ENCODE measurements around the gene DGCR8.

Gene DGCR8

DNA sequence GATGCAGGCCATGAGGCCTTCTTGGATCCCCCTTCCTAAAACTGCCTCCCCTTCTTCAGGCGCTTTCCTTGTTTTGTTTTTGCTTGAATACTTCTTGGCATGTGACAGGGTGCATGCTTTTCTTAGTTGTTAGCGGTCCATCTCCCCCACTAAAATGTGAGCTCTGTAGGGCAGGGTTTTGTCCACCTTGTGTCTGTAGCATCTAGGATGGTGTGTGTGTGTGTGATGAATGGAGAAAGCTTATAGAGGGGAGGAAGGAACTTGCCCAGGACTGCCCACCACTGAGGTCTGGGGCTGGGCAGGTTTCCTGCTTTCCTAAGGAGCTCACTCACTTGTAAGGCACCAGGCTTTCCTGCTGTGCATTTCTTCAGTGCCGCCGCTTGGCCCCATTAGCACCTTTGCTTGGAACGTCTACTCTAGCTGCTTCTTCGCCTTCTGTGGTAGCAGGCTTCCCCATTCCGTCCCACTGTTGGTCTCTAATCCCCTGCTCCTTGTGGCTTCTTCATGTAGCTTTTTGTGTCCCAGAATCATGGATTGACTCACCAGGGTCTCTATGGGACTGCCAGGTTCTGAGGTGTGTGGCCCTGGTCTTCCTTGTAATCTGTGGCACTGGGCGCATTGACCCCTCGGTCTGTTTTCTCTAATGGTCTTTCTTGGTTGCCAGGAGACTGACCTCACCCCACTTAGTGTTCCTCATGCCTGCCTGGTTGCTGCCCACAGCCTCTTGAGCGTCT, 3.3 kb downstream of the DGCR8 start:
- TF ChIP-seq, protein P1, sequence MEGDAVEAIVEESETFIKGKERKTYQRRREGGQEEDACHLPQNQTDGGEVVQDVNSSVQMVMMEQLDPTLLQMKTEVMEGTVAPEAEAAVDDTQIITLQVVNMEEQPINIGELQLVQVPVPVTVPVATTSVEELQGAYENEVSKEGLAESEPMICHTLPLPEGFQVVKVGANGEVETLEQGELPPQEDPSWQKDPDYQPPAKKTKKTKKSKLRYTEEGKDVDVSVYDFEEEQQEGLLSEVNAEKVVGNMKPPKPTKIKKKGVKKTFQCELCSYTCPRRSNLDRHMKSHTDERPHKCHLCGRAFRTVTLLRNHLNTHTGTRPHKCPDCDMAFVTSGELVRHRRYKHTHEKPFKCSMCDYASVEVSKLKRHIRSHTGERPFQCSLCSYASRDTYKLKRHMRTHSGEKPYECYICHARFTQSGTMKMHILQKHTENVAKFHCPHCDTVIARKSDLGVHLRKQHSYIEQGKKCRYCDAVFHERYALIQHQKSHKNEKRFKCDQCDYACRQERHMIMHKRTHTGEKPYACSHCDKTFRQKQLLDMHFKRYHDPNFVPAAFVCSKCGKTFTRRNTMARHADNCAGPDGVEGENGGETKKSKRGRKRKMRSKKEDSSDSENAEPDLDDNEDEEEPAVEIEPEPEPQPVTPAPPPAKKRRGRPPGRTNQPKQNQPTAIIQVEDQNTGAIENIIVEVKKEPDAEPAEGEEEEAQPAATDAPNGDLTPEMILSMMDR (IDR thresholded peaks at IDR 0.05; ENCODE audit: low read depth, low read length): no peak
- DNase-seq (ENCODE audit: low read depth in 2 of 2): no peak
- H3K4me3 ChIP-seq (replicated peaks in 1 of 2; ENCODE audit: low read depth in 2 of 2, low read length in 2 of 2): no peak overlapping the region

DNA sequence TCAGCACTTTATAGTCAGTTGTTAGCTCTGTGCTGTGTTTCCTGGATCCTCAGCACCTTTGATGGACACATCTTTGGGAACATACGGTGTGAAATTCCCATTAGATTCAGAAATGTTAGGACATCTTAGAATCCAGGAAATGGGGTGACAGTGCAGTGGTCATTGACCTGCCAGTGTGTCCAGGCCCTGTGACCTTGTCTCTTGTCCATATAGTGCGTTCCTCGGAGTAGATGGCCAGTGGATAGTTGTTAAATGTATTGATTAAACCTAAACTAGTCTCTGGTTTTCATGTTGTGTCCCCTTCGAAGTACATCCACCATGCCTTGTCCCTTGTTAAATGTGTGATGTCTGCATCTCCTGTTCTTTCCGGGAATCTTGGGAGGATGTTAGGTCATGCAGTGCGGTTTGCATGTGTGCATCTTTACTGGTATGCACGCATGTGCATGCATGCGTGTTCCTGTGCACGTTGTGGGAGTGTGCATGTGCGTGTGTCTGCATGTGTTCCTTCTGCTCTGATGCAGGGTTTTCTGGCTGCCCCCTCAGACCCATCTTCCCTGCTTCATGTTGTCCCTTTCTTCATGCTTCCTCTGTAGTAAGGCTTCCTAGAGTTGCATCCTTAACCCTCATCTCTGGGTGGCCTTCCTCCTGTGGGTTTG, 4.0 kb downstream of the DGCR8 start:
- no peak overlapping the region for H3K4me3 ChIP-seq (replicated peaks in 1 of 2; ENCODE audit: low read depth in 2 of 2, low read length in 2 of 2)
- DNase-seq (ENCODE audit: low read depth in 2 of 2): no peak
- TF ChIP-seq, protein P1 (IDR thresholded peaks at IDR 0.05; ENCODE audit: low read depth, low read length): no peak

DNA sequence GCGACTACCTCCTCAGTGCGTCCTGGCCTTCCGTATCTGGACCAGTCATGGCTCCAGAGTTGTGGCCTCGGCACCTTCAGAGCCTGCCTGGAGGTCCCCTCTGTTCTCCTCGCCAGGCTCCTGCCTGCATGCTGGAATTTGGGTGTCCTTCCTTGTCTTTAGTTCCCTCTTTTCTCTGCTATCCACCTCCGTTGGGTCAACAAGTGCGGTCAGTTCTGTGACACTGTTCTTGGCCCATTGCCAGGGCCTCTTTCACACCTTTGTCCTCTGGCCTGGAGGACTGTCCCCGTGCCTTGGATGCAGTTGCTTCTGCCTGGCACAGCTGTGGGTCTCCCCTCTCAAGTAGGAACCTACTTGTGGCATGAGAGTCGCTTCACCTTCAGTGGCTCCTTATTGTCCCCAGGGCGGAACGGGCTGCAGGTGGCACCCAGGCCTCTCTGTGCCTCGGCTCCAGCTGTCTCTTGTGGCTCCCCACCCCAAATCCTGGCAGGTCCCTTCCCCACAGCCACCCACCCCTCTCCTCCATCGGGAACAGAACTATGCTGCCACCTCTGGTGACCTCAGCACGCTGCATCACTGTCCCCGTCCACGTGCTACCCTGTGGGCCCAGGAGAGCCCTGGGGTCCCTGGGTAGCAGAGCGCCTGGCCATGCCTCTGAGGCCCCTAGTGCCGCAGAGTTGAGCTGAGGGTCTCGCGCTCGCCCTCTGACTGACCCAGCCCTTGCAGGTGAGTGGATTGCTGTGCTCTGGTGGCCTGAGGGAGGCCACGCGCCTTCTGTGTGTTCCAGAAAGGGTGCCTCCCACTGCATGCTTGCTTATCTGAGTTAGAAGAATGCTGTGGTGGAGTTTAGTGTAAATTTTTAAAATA, 4.7 kb downstream of the DGCR8 start:
- H3K4me3 ChIP-seq (replicated peaks in 1 of 2; ENCODE audit: low read depth in 2 of 2, low read length in 2 of 2): no peak overlapping the region
- DNase-seq (ENCODE audit: low read depth in 2 of 2): peak; percentile 5 to 12

DNA sequence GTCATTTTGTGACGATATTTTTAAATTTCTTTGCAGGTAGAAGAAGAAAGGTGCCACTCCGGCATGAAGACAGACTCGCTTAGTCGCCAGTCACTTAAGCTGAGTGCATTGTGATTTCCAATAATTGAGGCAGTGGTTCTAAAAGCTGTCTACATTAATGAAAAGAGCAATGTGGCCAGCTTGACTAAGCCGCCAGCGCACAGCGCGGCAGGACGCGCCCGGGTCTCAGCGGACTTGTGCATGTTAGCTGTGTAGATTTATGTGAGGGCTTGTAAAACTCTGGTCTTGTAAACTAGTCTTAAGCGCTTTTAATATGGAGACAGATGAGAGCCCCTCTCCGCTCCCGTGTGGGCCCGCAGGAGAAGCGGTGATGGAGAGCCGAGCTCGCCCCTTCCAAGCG, 5.6 kb downstream of the DGCR8 start:
- TF ChIP-seq, protein P1 (IDR thresholded peaks at IDR 0.05; ENCODE audit: low read depth, low read length): no peak
- DNase-seq (ENCODE audit: low read depth in 2 of 2): no peak
- no peak overlapping the region for H3K4me3 ChIP-seq (replicated peaks in 1 of 2; ENCODE audit: low read depth in 2 of 2, low read length in 2 of 2)

More for the DNA sequence above, 4.7 kb downstream of the DGCR8 start:
- TF ChIP-seq, protein P1 (IDR thresholded peaks at IDR 0.05; ENCODE audit: low read depth, low read length): peak; percentile 37

DNA sequence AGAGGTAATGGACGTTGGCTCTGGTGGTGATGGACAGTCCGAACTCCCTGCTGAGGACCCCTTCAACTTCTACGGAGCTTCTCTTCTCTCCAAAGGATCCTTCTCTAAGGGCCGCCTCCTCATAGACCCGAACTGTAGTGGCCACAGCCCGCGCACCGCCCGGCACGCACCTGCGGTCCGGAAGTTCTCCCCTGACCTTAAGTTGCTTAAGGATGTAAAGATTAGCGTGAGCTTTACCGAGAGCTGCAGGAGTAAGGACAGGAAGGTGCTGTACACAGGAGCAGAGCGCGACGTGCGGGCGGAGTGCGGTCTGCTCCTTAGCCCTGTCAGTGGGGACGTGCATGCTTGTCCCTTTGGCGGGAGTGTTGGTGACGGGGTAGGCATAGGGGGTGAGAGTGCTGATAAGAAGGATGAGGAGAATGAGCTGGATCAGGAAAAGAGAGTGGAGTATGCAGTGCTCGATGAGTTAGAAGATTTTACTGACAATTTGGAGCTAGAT, 6.1 kb downstream of the DGCR8 start:
- no peak overlapping the region for H3K4me3 ChIP-seq (replicated peaks in 1 of 2; ENCODE audit: low read depth in 2 of 2, low read length in 2 of 2)
- no peak for DNase-seq (ENCODE audit: low read depth in 2 of 2)
- TF ChIP-seq, protein P1 (IDR thresholded peaks at IDR 0.05; ENCODE audit: low read depth, low read length): no peak

DNA sequence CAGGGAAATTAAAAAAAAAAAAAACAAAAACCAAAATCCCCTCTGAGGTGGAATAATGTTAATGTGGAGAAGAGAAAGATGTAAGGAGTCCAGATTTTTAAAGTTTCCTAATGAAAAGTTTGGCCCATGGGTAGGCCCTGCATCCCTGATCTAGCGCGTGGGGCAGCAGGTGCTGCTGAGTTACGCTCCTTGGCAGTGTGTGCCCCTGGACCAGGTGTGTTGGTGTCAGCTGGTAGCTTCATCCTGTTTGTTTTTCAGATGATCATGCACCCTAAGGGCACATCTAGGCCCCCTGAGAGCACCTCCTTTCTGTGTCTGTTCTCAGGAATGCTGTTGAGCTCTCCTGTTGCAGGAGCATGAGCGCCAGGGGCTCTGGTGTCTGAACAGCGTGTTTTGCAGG, 6.7 kb downstream of the DGCR8 start:
- H3K4me3 ChIP-seq (replicated peaks in 1 of 2; ENCODE audit: low read depth in 2 of 2, low read length in 2 of 2): no peak overlapping the region
- DNase-seq (ENCODE audit: low read depth in 2 of 2): no peak
- TF ChIP-seq, protein P1 (IDR thresholded peaks at IDR 0.05; ENCODE audit: low read depth, low read length): no peak
